GM19455 (cell line): Measurements from ENCODE around the gene CENPP.
"Not testable (repeated sequence)": the region's sequence is repeated elsewhere in the genome, so short reads cannot be mapped to it uniquely, and the experiment has no call there.

Source experiments
- ATAC-seq: cut with Tn5 transposase; IDR thresholded peaks from one replicate; pipeline ENCODE4 v1.9.1; 2021; ENCODE audit not compliant: unreplicated experiment

CENPP gene

GRCh38 chr9:92529124-92529523, 203.4 kb downstream of the CENPP start:
- ATAC-seq = no peak

GRCh38 chr9:92530893-92531292, 205.1 kb downstream of the CENPP start:
- no peak for ATAC-seq

GRCh38 chr9:92534204-92534603, 208.5 kb downstream of the CENPP start:
- no peak for ATAC-seq

- ATAC-seq = no peak
Measured at GRCh38 chr9:92534674-92535073, 208.9 kb downstream of the CENPP start.

GRCh38 chr9:92535940-92536850, 210.4 kb downstream of the CENPP start, which contains the start of gene ECM2:
Gene ECM2 (minus strand): TSS chr9:92535990. CDS start chr9:92522866, 13,124 bp downstream.
- no peak for ATAC-seq

GRCh38 chr9:92538541-92538940, 212.8 kb downstream of the CENPP start:
- no peak for ATAC-seq

- ATAC-seq = no peak
Measured at GRCh38 chr9:92543972-92544371, 218.2 kb downstream of the CENPP start.

- no peak for ATAC-seq
Measured at GRCh38 chr9:92545002-92545510, 219.3 kb downstream of the CENPP start.

- no peak for ATAC-seq
Measured at GRCh38 chr9:92547356-92547755, 221.6 kb downstream of the CENPP start.

GRCh38 chr9:92550765-92551164, 225.0 kb downstream of the CENPP start:
- no peak for ATAC-seq

- no peak for ATAC-seq
Measured at GRCh38 chr9:92558612-92559374, 233.0 kb downstream of the CENPP start.

- ATAC-seq = no peak
Measured at GRCh38 chr9:92561374-92562330, 235.9 kb downstream of the CENPP start.

GRCh38 chr9:92562461-92562967, 236.8 kb downstream of the CENPP start:
- ATAC-seq = no peak

GRCh38 chr9:92563116-92564100, 237.7 kb downstream of the CENPP start:
- no peak for ATAC-seq

- no peak for ATAC-seq
Measured at GRCh38 chr9:92564504-92564903, 238.8 kb downstream of the CENPP start.

- no peak for ATAC-seq
Measured at GRCh38 chr9:92564982-92565381, 239.2 kb downstream of the CENPP start.

- not testable (repeated sequence) for ATAC-seq
Measured at GRCh38 chr9:92571871-92572270, 246.1 kb downstream of the CENPP start.

- ATAC-seq = not testable (repeated sequence)
Measured at GRCh38 chr9:92573612-92574011, 247.9 kb downstream of the CENPP start.

GRCh38 chr9:92576175-92576574, 250.4 kb downstream of the CENPP start:
- ATAC-seq = no peak
